GM23338 (cell line): ENCODE results near the gene EFTUD2. TPM values are rescaled to one million over a fixed set of nuclear protein-coding genes. Genes with fewer than 3 reads are reported as not detected.

ENCODE experiments used
- ATAC-seq: fragments of 200-7000 bp; cut with Tn5 transposase; 3 replicates; pipeline ENCODE4 v1.9.1; 2020
- DNase-seq: peaks from one replicate; pipeline ENCODE4 v3.0.0-alpha.2; 2015; ENCODE audit warnings: low spot score
- H2AFZ ChIP-seq: fragments of 200-600 bp; sonication (generic); 2 replicates; pipeline ENCODE4 v1.8.0; 2016; ENCODE audit warnings: antibody characterized with exemption, mild to moderate bottlenecking, moderate library complexity
- H3F3A ChIP-seq: fragments of 200-600 bp; sonication (generic); replicated peaks from 2 replicates; pipeline ENCODE4 v1.8.0; 2017; ENCODE audit warnings: antibody characterized with exemption, mixed run types, low read depth
- H3K27ac ChIP-seq: fragments of 200-600 bp; sonication (generic); 2 replicates; pipeline ENCODE4 v1.6.1; 2016; ENCODE audit warnings: low read depth
- H3K27me3 ChIP-seq: fragments of 200-600 bp; sonication (generic); 2 replicates; pipeline ENCODE4 v1.8.0; 2016; ENCODE audit warnings: mild to moderate bottlenecking, mixed run types, moderate library complexity; ENCODE audit not compliant: insufficient read depth
- H3K36me3 ChIP-seq: fragments of 200-600 bp; sonication (generic); 2 replicates; pipeline ENCODE4 v1.8.0; 2016; ENCODE audit warnings: mild to moderate bottlenecking; ENCODE audit not compliant: insufficient read depth
- H3K4me1 ChIP-seq: fragments of 200-600 bp; sonication (generic); 2 replicates; pipeline ENCODE4 v1.8.0; 2016; ENCODE audit warnings: mild to moderate bottlenecking, moderate library complexity; ENCODE audit not compliant: insufficient read depth
- H3K4me2 ChIP-seq: fragments of 200-600 bp; sonication (generic); 2 replicates; pipeline ENCODE4 v1.7.1; 2017; ENCODE audit warnings: mixed run types
- H3K4me3 ChIP-seq: fragments of 200-600 bp; sonication (generic); 2 replicates; pipeline ENCODE4 v1.6.1; 2016; ENCODE audit warnings: mixed run types
- H3K79me2 ChIP-seq: fragments of 200-600 bp; sonication (generic); replicated peaks from 2 replicates; pipeline ENCODE4 v1.8.0; 2017; ENCODE audit warnings: mild to moderate bottlenecking; ENCODE audit not compliant: insufficient read depth
- H3K9me2 ChIP-seq: fragments of 200-600 bp; sonication (generic); 2 replicates; pipeline ENCODE4 v1.8.0; 2017; ENCODE audit not compliant: insufficient read depth
- H4K20me1 ChIP-seq: fragments of 200-600 bp; sonication (generic); replicated peaks from 2 replicates; pipeline ENCODE4 v1.8.0; 2017; ENCODE audit warnings: mild to moderate bottlenecking; ENCODE audit not compliant: insufficient read depth
- H3K27ac Mint-ChIP-seq: 2 replicates; pipeline ENCODE4 v1.8.0; 2020; ENCODE audit warnings: inconsistent platforms, mild to moderate bottlenecking, moderate library complexity, mixed read lengths
- H3K27me3 Mint-ChIP-seq: 3 replicates; pipeline ENCODE4 v1.8.0; 2022; ENCODE audit warnings: low read depth, mild to moderate bottlenecking, moderate library complexity, mixed read lengths, inconsistent platforms; ENCODE audit not compliant: insufficient read depth, poor library complexity
- H3K36me3 Mint-ChIP-seq: 3 replicates; pipeline ENCODE4 v1.8.0; 2021; ENCODE audit warnings: low read depth, mild to moderate bottlenecking, inconsistent platforms, moderate library complexity, mixed read lengths
- H3K4me1 Mint-ChIP-seq: 3 replicates; pipeline ENCODE4 v1.8.0; 2020; ENCODE audit warnings: mild to moderate bottlenecking, inconsistent platforms, mixed read lengths
- H3K4me3 Mint-ChIP-seq: 3 replicates; pipeline ENCODE4 v1.8.0; 2021; ENCODE audit warnings: moderate library complexity, mild to moderate bottlenecking, inconsistent platforms, mixed read lengths
- H3K9me3 Mint-ChIP-seq: 3 replicates; pipeline ENCODE4 v1.8.0; 2020; ENCODE audit warnings: moderate library complexity, mild to moderate bottlenecking, inconsistent platforms, mixed read lengths
- JUNB ChIP-seq: IDR thresholded peaks from one replicate; pipeline ENCODE4 v1.6.1; 2016; ENCODE audit warnings: antibody characterized with exemption; ENCODE audit not compliant: unreplicated experiment
- STAT1 ChIP-seq: IDR thresholded peaks from one replicate; pipeline ENCODE4 v1.6.1; 2016; ENCODE audit warnings: antibody characterized with exemption; ENCODE audit not compliant: unreplicated experiment
- ZNF114 ChIP-seq: fragments of 250-450 bp; sonication (Bioruptor Pico); IDR thresholded peaks from 2 replicates; pipeline ENCODE4 v1.5.0; 2020; ENCODE audit warnings: mild to moderate bottlenecking, moderate library complexity
- ZNF331 ChIP-seq: fragments of 250-450 bp; sonication (Bioruptor Pico); IDR thresholded peaks from 2 replicates; pipeline ENCODE4 v1.5.0; 2020; ENCODE audit warnings: low read depth, mild to moderate bottlenecking, moderate library complexity
- polyA plus RNA-seq: library from polyadenylated mRNA; unstranded; fragments of >200 nt; fragmentation: Nextera tagmentation; extraction: Ambion mirVana; gene quantifications from 2 replicates; pipeline ENCODE4 v1.2.1, GENCODE V29; 2016
- total RNA-seq: library from RNA; depleted of rRNA; stranded (reverse); fragments of >200 nt; shearing (Covaris generic); gene quantifications from 2 replicates; pipeline ENCODE4 v1.2.3, GENCODE V29; 2014
- TF ChIP-seq, protein P1 (sequence below): IDR thresholded peaks from one replicate; pipeline ENCODE4 v1.6.1; 2018; ENCODE audit warnings: antibody characterized with exemption; ENCODE audit not compliant: unreplicated experiment

EFTUD2 gene
- total and polyA plus RNA-seq, 2 experiments from 2014 or later, result 61.6 to 196 TPM

DNA sequence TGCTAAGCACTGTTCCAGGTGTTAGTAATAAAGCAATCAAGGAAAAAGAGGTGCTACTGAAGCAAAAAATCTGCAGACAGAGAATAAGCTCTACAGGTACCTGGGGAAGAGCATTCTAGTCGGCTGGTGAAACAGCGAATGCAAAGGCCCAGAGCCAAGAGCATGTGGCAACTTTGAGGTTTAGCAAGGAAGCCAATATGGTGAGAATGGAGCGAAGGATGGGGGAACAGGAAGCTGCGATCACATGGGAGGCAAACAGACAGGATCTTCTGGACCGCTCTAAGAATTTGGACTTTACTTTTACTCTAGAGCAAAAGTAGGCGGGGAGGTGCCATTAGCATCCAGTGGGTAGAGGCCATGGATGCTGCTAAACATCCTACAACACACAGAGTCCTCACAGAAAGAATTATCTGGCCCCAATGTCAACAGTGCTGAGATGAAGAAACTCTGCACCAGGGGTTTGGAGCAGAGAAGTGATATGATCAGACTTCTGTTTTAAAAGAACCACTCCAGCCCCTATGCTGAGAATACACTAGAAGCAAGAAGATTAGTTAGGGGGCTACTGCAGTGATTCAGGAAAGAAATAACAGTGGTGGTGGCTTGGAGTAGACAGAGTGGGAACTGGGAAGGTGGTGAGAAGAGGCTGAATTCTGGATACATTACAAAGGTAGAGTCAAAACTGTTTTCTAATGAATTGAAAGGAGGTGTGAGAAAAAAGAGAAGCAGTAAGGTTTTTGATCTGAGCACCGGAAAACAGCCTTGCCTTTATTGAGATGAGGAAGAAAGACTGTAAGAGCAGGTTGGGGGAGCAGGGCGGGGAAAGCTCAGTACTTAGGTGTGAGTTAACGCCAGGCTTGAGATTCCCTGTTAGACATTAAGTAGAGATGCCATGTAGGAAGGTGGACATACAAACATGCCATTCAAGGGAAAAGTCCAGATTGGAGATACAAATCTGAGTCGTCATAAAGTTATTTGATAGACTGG lies 11.0 kb downstream of the EFTUD2 start (continued):
- TF ChIP-seq, protein P1, sequence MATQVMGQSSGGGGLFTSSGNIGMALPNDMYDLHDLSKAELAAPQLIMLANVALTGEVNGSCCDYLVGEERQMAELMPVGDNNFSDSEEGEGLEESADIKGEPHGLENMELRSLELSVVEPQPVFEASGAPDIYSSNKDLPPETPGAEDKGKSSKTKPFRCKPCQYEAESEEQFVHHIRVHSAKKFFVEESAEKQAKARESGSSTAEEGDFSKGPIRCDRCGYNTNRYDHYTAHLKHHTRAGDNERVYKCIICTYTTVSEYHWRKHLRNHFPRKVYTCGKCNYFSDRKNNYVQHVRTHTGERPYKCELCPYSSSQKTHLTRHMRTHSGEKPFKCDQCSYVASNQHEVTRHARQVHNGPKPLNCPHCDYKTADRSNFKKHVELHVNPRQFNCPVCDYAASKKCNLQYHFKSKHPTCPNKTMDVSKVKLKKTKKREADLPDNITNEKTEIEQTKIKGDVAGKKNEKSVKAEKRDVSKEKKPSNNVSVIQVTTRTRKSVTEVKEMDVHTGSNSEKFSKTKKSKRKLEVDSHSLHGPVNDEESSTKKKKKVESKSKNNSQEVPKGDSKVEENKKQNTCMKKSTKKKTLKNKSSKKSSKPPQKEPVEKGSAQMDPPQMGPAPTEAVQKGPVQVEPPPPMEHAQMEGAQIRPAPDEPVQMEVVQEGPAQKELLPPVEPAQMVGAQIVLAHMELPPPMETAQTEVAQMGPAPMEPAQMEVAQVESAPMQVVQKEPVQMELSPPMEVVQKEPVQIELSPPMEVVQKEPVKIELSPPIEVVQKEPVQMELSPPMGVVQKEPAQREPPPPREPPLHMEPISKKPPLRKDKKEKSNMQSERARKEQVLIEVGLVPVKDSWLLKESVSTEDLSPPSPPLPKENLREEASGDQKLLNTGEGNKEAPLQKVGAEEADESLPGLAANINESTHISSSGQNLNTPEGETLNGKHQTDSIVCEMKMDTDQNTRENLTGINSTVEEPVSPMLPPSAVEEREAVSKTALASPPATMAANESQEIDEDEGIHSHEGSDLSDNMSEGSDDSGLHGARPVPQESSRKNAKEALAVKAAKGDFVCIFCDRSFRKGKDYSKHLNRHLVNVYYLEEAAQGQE, result no peak
- TF ChIP-seq ZNF114 (CRISPR knock-in tag) (no peak), STAT1 (no peak), ZNF331 (CRISPR knock-in tag) (no peak)

DNA sequence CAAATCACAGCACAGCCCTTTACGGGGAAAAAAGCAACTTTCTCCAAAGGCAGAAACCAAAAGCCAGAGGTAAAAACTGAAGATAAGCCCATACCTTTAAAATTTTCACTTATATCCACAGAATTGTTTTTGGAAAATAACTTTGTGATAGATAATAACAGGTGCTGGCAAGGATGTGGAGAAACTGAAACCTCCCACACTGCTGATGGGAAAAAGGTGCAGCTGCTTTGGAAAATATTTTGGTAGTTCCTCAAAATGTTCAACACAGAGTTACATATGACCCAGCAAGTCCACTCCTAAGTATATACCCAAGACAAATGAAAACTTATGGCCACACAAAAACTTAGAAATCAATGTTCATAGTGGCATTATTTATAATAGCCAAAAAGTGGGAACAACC lies 12.2 kb downstream of the EFTUD2 start:
- peaks cover 14% of the 10 kb centered on the region; the same call in 1 of the 2 replicates for H3F3A ChIP-seq
- no peak overlapping the region for H3K4me3 Mint-ChIP-seq
- H3K27me3 ChIP-seq, result no peaks in the 10 kb centered on the region
- no peak overlapping the region for H2AFZ ChIP-seq
- DNase-seq (no peak), ATAC-seq (no peak)
- peaks cover 43% of the 10 kb centered on the region for H3K36me3 Mint-ChIP-seq
- no peak overlapping the region for H3K4me2 ChIP-seq
- H3K79me2 ChIP-seq, result peaks cover 55% of the 10 kb centered on the region
- H3K4me3 ChIP-seq, result no peak overlapping the region
- H3K27ac Mint-ChIP-seq, result no peak overlapping the region
- H3K27me3 Mint-ChIP-seq, result peaks cover 2% of the 10 kb centered on the region
- no peaks in the 10 kb centered on the region for H3K9me2 ChIP-seq
- TF ChIP-seq JUNB, result no peak
- no peaks in the 10 kb centered on the region for H3K4me1 ChIP-seq
- no peaks in the 10 kb centered on the region for H3K9me3 Mint-ChIP-seq
- H3K4me1 Mint-ChIP-seq, result no peaks in the 10 kb centered on the region
- H4K20me1 ChIP-seq, result peaks cover 55% of the 10 kb centered on the region
- peaks cover 38% of the 10 kb centered on the region for H3K36me3 ChIP-seq
- no peak overlapping the region for H3K27ac ChIP-seq

- Histone ChIP-seq H4K20me1 (peaks cover 37% of the 10 kb centered on the region), H3K36me3 (peaks cover 54% of the 10 kb centered on the region), H3K4me2 (no peak overlapping the region), H3K4me1 (no peaks in the 10 kb centered on the region), H3K27me3 (no peaks in the 10 kb centered on the region), H3K79me2 (peaks cover 34% of the 10 kb centered on the region), H3K27ac (no peak overlapping the region), H3K9me2 (no peaks in the 10 kb centered on the region), H3F3A (peaks cover 16% of the 10 kb centered on the region; the same call in 1 of the 2 replicates), H2AFZ (no peak overlapping the region), H3K4me3 (no peak overlapping the region)
- H3K36me3 Mint-ChIP-seq, result peaks cover 55% of the 10 kb centered on the region
- H3K9me3 Mint-ChIP-seq, result no peaks in the 10 kb centered on the region
- no peak overlapping the region for H3K4me3 Mint-ChIP-seq
- no peak for TF ChIP-seq ZNF114 (CRISPR knock-in tag)
- TF ChIP-seq, protein P1, result no peak
- no peak overlapping the region for H3K27ac Mint-ChIP-seq
- DNase-seq (no peak), ATAC-seq (no peak)
- H3K27me3 Mint-ChIP-seq, result peaks cover 2% of the 10 kb centered on the region
- H3K4me1 Mint-ChIP-seq, result no peaks in the 10 kb centered on the region
These were observed 14.3 kb downstream of the EFTUD2 start for GRCh38 chr17:44884941-44885340.
